ENCODE data around the gene PAK4.

PAK4 gene

DNA sequence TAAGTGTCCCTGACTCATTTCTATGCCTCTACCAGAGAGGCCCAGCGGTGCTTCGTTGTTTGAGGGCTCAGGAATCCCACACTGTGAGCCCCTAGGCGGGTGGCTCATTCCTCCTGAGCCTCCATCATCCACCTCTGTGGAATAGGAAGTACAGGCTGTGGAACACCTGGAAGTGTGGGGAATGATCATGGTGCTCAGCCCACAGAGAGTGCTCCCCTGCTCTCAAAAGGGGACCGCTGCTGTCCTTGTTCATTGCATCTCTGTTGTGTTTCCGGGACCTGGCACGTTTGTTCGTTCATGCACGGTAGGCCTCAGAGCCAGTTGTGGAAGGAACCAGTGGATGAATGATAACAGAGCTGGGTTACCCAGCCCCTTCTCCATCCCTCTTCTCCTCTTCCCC lies 40.2 kb upstream of the PAK4 start:
- no peak for TF ChIP-seq SIN3A (IDR thresholded peaks at IDR 0.05; ENCODE audit: borderline replicate concordance, insufficient read depth, low read length)
- TF ChIP-seq FOXP2 (optimal IDR thresholded peaks at IDR 0.05; ENCODE audit: borderline replicate concordance, extremely low read depth, extremely low read length, insufficient read depth), result no peak
- TF ChIP-seq, protein P1, sequence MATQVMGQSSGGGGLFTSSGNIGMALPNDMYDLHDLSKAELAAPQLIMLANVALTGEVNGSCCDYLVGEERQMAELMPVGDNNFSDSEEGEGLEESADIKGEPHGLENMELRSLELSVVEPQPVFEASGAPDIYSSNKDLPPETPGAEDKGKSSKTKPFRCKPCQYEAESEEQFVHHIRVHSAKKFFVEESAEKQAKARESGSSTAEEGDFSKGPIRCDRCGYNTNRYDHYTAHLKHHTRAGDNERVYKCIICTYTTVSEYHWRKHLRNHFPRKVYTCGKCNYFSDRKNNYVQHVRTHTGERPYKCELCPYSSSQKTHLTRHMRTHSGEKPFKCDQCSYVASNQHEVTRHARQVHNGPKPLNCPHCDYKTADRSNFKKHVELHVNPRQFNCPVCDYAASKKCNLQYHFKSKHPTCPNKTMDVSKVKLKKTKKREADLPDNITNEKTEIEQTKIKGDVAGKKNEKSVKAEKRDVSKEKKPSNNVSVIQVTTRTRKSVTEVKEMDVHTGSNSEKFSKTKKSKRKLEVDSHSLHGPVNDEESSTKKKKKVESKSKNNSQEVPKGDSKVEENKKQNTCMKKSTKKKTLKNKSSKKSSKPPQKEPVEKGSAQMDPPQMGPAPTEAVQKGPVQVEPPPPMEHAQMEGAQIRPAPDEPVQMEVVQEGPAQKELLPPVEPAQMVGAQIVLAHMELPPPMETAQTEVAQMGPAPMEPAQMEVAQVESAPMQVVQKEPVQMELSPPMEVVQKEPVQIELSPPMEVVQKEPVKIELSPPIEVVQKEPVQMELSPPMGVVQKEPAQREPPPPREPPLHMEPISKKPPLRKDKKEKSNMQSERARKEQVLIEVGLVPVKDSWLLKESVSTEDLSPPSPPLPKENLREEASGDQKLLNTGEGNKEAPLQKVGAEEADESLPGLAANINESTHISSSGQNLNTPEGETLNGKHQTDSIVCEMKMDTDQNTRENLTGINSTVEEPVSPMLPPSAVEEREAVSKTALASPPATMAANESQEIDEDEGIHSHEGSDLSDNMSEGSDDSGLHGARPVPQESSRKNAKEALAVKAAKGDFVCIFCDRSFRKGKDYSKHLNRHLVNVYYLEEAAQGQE (IDR thresholded peaks at IDR 0.05; ENCODE audit: insufficient read depth in 1 of 2, low read depth in 2 of 2, low read length in 2 of 2), result no peak
- TF ChIP-seq TAF1 (IDR thresholded peaks at IDR 0.05; ENCODE audit: borderline replicate concordance, insufficient read depth, low read length), result no peak
- TF ChIP-seq POLR2AphosphoS5 (IDR thresholded peaks at IDR 0.05; ENCODE audit: low read depth, low read length), result no peak

GRCh38 chr19:39086386-39086785 lies 39.2 kb upstream of the PAK4 start:
- TF ChIP-seq, protein P1 (IDR thresholded peaks at IDR 0.05; ENCODE audit: insufficient read depth in 1 of 2, low read depth in 2 of 2, low read length in 2 of 2), result no peak
- TF ChIP-seq POLR2AphosphoS5 (IDR thresholded peaks at IDR 0.05; ENCODE audit: low read depth, low read length) (no peak), TAF1 (IDR thresholded peaks at IDR 0.05; ENCODE audit: borderline replicate concordance, insufficient read depth, low read length) (no peak), SIN3A (IDR thresholded peaks at IDR 0.05; ENCODE audit: borderline replicate concordance, insufficient read depth, low read length) (no peak), FOXP2 (optimal IDR thresholded peaks at IDR 0.05; ENCODE audit: borderline replicate concordance, extremely low read depth, extremely low read length, insufficient read depth) (no peak)

DNA sequence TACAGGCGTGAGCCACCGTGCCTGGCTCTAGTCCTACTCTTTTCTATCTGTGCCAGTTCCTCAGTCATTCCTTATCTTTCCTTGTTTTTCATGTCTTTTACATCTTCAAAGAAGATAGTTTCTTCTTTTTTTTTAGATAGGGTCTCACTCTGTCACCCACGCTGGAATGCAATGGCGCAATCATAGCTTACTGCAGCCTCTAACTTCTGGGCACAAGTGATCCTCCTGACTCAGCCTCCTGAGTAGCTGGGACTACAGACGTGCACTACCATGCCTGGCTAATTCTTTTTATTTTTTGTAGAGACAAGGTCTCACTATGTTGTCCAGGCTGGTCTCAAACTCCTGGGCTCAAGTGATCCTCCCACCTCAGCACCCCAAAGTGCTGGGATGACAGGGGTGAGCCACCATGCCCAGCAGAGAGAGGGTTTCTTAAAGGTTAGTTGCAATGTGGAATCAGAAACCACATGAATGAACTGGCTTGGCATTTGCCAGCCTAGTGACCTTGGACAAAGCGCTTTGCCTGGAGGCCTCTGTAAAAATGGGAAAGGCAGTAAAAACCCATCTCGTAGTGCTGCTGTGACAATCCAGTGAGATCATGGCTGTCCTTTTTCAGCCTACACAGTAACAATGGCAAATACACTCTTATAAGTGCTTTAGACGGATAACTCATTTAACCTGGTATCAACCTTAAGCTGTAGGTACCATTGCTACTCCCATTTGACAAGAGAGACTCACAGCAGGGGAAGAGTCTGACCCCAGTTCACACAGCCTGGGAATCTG lies 37.5 kb upstream of the PAK4 start:
- TF ChIP-seq POLR2AphosphoS5 (IDR thresholded peaks at IDR 0.05; ENCODE audit: low read depth, low read length) (no peak), FOXP2 (optimal IDR thresholded peaks at IDR 0.05; ENCODE audit: borderline replicate concordance, extremely low read depth, extremely low read length, insufficient read depth) (no peak), SIN3A (IDR thresholded peaks at IDR 0.05; ENCODE audit: borderline replicate concordance, insufficient read depth, low read length) (no peak), TAF1 (IDR thresholded peaks at IDR 0.05; ENCODE audit: borderline replicate concordance, insufficient read depth, low read length) (no peak)
- TF ChIP-seq, protein P1 (IDR thresholded peaks at IDR 0.05; ENCODE audit: insufficient read depth in 1 of 2, low read depth in 2 of 2, low read length in 2 of 2), result no peak

DNA sequence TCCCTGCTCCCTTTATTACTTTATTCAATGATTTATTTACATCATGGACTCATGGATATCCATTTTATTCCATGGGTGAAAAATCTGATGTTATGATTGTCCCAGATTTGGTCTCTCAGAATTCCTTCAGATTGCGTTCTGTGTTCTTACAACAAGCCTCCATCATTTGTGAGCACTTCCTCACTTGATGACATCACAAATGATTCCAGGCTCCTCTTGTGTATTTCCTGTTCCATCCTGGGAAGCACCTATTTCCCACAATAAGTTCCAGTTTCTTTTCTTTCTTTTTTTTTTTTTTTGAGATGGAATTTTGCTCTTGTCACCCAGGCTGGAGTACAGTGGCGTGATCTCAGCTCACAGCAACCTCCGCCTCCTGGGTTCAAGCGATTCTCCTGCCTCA lies 34.7 kb upstream of the PAK4 start:
- TF ChIP-seq, protein P1 (IDR thresholded peaks at IDR 0.05; ENCODE audit: insufficient read depth in 1 of 2, low read depth in 2 of 2, low read length in 2 of 2), result no peak
- TF ChIP-seq FOXP2 (optimal IDR thresholded peaks at IDR 0.05; ENCODE audit: borderline replicate concordance, extremely low read depth, extremely low read length, insufficient read depth) (no peak), POLR2AphosphoS5 (IDR thresholded peaks at IDR 0.05; ENCODE audit: low read depth, low read length) (no peak), TAF1 (IDR thresholded peaks at IDR 0.05; ENCODE audit: borderline replicate concordance, insufficient read depth, low read length) (no peak), SIN3A (IDR thresholded peaks at IDR 0.05; ENCODE audit: borderline replicate concordance, insufficient read depth, low read length) (no peak)
